MM.1S (cell line): Measurements from ENCODE around the gene FAM50A.

ENCODE experiments used
- DNase-seq: peaks from one replicate; pipeline ENCODE4 v3.0.0-alpha.2; 2015
- H2AFZ ChIP-seq: fragments of 300-600 bp; sonication (generic); 2 replicates; pipeline ENCODE4 v1.6.0; 2016; ENCODE audit warnings: antibody characterized with exemption, low read length
- H3F3A ChIP-seq: fragments of 300-600 bp; sonication (generic); 2 replicates; pipeline ENCODE4 v1.6.1; 2016; ENCODE audit warnings: mild to moderate bottlenecking, antibody characterized with exemption, low read length, moderate library complexity, mixed read lengths; ENCODE audit not compliant: insufficient read depth
- H3K27ac ChIP-seq: fragments of 300-600 bp; sonication (generic); 2 replicates; pipeline ENCODE4 v1.5.1; 2016; ENCODE audit warnings: mild to moderate bottlenecking, low read length
- H3K27me3 ChIP-seq: fragments of 300-600 bp; sonication (generic); replicated peaks from 2 replicates; pipeline ENCODE4 v1.6.0; 2016; ENCODE audit warnings: low read length; ENCODE audit not compliant: insufficient read depth
- H3K36me3 ChIP-seq: fragments of 300-600 bp; sonication (generic); replicated peaks from 2 replicates; pipeline ENCODE4 v1.6.1; 2016; ENCODE audit warnings: mild to moderate bottlenecking, low read length, mixed read lengths; ENCODE audit not compliant: insufficient read depth
- H3K4me1 ChIP-seq: fragments of 300-600 bp; sonication (generic); 2 replicates; pipeline ENCODE4 v1.6.1; 2016; ENCODE audit warnings: low read length, mixed read lengths
- H3K4me2 ChIP-seq: fragments of 300-600 bp; sonication (generic); 2 replicates; pipeline ENCODE4 v1.6.0; 2016; ENCODE audit warnings: low read depth, low read length
- H3K4me3 ChIP-seq: fragments of 300-600 bp; sonication (generic); 2 replicates; pipeline ENCODE4 v1.5.1; 2016; ENCODE audit warnings: low read length, mixed read lengths
- H3K79me2 ChIP-seq: fragments of 300-600 bp; sonication (generic); 2 replicates; pipeline ENCODE4 v1.6.1; 2016; ENCODE audit warnings: mixed run types, low read length, mixed read lengths
- H3K9ac ChIP-seq: fragments of 300-600 bp; sonication (generic); 2 replicates; pipeline ENCODE4 v1.6.1; 2016; ENCODE audit warnings: low read length, mixed read lengths
- H3K9me2 ChIP-seq: fragments of 300-600 bp; sonication (generic); replicated peaks from 2 replicates; pipeline ENCODE4 v1.6.1; 2016; ENCODE audit warnings: mild to moderate bottlenecking, low read length, mixed read lengths; ENCODE audit not compliant: insufficient read depth
- H3K9me3 ChIP-seq: fragments of 300-600 bp; sonication (generic); replicated peaks from 2 replicates; pipeline ENCODE4 v1.6.1; 2016; ENCODE audit warnings: mild to moderate bottlenecking, low read length, mixed read lengths; ENCODE audit not compliant: insufficient read depth
- H4K20me1 ChIP-seq: fragments of 300-600 bp; sonication (generic); 2 replicates; pipeline ENCODE4 v1.6.1; 2016; ENCODE audit warnings: mild to moderate bottlenecking, low read length, moderate library complexity, mixed read lengths; ENCODE audit not compliant: insufficient read depth
- CTCF ChIP-seq: fragments of 300-600 bp; sonication (generic); IDR thresholded peaks from 2 replicates; pipeline ENCODE4 v1.5.1; 2016; ENCODE audit warnings: antibody characterized with exemption, low read length, mixed read lengths
- EZH2 ChIP-seq: fragments of 300-600 bp; sonication (generic); optimal IDR thresholded peaks from 2 replicates; pipeline ENCODE3; 2017; ENCODE audit warnings: low read depth, mild to moderate bottlenecking, antibody characterized with exemption, low read length, mixed read lengths
- EZH2phosphoT487 ChIP-seq: fragments of 300-600 bp; sonication (generic); IDR thresholded peaks from 2 replicates; pipeline ENCODE4 v1.6.1; 2018; ENCODE audit warnings: antibody characterized with exemption, low read length

The FAM50A gene

GRCh38 chrX:154484255-154485149, 40.6 kb downstream of the FAM50A start:
- Histone ChIP-seq H3F3A (no peaks in the 10 kb centered on the region), H3K4me1 (0 out of 2 replicates have a peak, but pooled peaks cover 4% of the 10 kb centered on the region), H3K9ac (no peak overlapping the region), H3K79me2 (peaks cover 27% of the 10 kb centered on the region), H3K9me3 (no peaks in the 10 kb centered on the region), H2AFZ (no peak overlapping the region), H3K4me2 (no peak overlapping the region), H3K27me3 (no peaks in the 10 kb centered on the region), H4K20me1 (no peaks in the 10 kb centered on the region), H3K4me3 (no peak overlapping the region), H3K36me3 (no peaks in the 10 kb centered on the region; the same call in 1 of the 2 replicates), H3K27ac (no peak overlapping the region), H3K9me2 (no peaks in the 10 kb centered on the region)
- no peak for DNase-seq
- no peak for TF ChIP-seq EZH2
- TF ChIP-seq CTCF: no peak
- no peak for TF ChIP-seq EZH2phosphoT487

GRCh38 chrX:154485150-154486051, 41.5 kb downstream of the FAM50A start:
- Histone ChIP-seq H3K4me1 (0 out of 2 replicates have a peak, but pooled peaks cover 4% of the 10 kb centered on the region), H3K79me2 (peaks cover 32% of the 10 kb centered on the region), H3K4me3 (peak overlapping the region; percentile 65), H3K4me2 (peak overlapping the region; percentile 70), H3K9me3 (no peaks in the 10 kb centered on the region), H3K36me3 (no peaks in the 10 kb centered on the region; the same call in 1 of the 2 replicates), H3K27ac (no peak overlapping the region), H3K9me2 (no peaks in the 10 kb centered on the region), H3K27me3 (no peaks in the 10 kb centered on the region), H2AFZ (no peak overlapping the region), H3F3A (no peaks in the 10 kb centered on the region), H3K9ac (peak overlapping the region; percentile 78; the same call in 1 of the 2 replicates), H4K20me1 (no peaks in the 10 kb centered on the region)
- no peak for TF ChIP-seq CTCF
- no peak for TF ChIP-seq EZH2phosphoT487
- TF ChIP-seq EZH2: no peak
- no peak for DNase-seq

- peak; percentile 18 for DNase-seq
- TF ChIP-seq CTCF (no peak), EZH2 (no peak), EZH2phosphoT487 (no peak)
- no peaks in the 10 kb centered on the region for H3K9me2 ChIP-seq
- H3K36me3 ChIP-seq: no peaks in the 10 kb centered on the region; the same call in 1 of the 2 replicates
- H3K4me1 ChIP-seq: 0 out of 2 replicates have a peak, but pooled peaks cover 4% of the 10 kb centered on the region
- H4K20me1 ChIP-seq: no peaks in the 10 kb centered on the region
- H3K27me3 ChIP-seq: no peaks in the 10 kb centered on the region
- H3K27ac ChIP-seq: 0 out of 2 replicates have a peak overlapping the region, but pooled peaks have one; percentile 13
- H2AFZ ChIP-seq: no peak overlapping the region
- peak overlapping the region; percentile 65 for H3K4me3 ChIP-seq
- H3K9ac ChIP-seq: peak overlapping the region; percentile 78
- H3F3A ChIP-seq: peaks cover 3% of the 10 kb centered on the region
- peaks cover 32% of the 10 kb centered on the region for H3K79me2 ChIP-seq
- no peaks in the 10 kb centered on the region for H3K9me3 ChIP-seq
- peak overlapping the region; percentile 70 for H3K4me2 ChIP-seq
These were observed 42.1 kb downstream of the FAM50A start for GRCh38 chrX:154486052-154486395.
